ENCODE measurements around the gene WNK2.

WNK2 gene

DNA sequence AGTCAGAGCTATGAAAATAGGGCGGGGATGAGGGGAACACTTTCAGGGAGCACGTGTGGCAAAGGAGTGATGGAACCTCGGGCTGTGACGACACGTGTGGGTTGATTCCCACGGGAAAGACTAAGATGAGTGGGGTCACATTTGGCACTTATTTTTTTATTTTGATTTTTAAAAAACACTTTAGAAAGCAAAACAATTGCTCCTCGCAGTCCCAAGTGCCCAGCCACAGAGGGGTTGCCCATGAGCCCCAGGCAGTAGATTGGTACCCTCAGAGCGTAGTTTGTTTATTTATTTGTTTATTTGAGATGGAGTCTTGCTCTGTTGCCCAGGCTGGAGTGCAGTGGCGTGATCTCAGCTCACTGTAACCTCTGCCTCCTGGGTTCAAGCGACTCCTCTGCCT, 69.7 kb downstream of the WNK2 start:
- Histone ChIP-seq H3K36me3 (ENCODE audit: control insufficient read depth in 1 of 2, insufficient read depth in 2 of 2, low read length in 2 of 2) (peaks cover 13 to 54% of the 10 kb centered on the region in 2 donors), H3K9me3 (ENCODE audit: control insufficient read depth in 1 of 2, low read length in 2 of 2) (no peaks in the 10 kb centered on the region), H3K4me3 (ENCODE audit: low read depth in 1 of 2, low read length in 2 of 2) (no peak overlapping the region), H3K9ac (ENCODE audit: low read depth in 1 of 2, low read length in 2 of 2) (no peak overlapping the region), H3K27me3 (ENCODE audit: control insufficient read depth in 1 of 2, insufficient read depth in 2 of 2, low read length in 2 of 2) (no peaks in the 10 kb centered on the region), H3K27ac (ENCODE audit: low read depth, low read length) (no peak overlapping the region), H3K4me1 (ENCODE audit: control insufficient read depth in 1 of 2, insufficient read depth in 2 of 2, low read length in 2 of 2) (no peaks in the 10 kb centered on the region)

DNA sequence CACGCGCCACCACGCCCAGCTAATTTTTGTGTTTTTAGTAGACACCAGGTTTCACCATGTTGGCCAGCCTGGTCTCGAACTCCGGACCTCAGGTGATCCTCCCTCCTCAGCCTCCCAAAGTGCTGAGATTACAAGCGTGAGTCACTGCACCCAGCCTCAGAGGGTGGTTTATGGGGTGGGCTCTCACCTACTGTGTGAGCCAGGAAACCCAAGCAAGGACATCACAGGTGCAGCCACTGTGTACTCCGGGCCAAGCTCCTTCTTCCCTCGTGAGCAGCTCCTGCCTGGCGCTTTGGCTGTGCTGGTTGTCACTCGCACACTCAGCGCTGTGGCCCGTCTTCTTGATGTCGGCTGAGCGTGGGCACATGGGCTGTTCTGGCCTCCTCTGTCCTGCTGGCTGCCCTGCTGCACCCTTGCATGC, 70.1 kb downstream of the WNK2 start:
- Histone ChIP-seq H3K27me3 (ENCODE audit: control insufficient read depth in 1 of 2, insufficient read depth in 2 of 2, low read length in 2 of 2) (no peaks in the 10 kb centered on the region), H3K9ac (ENCODE audit: low read depth in 1 of 2, low read length in 2 of 2) (no peak overlapping the region), H3K27ac (ENCODE audit: low read depth, low read length) (no peak overlapping the region), H3K9me3 (ENCODE audit: control insufficient read depth in 1 of 2, low read length in 2 of 2) (no peaks in the 10 kb centered on the region), H3K4me1 (ENCODE audit: control insufficient read depth in 1 of 2, insufficient read depth in 2 of 2, low read length in 2 of 2) (no peaks in the 10 kb centered on the region), H3K4me3 (ENCODE audit: low read depth in 1 of 2, low read length in 2 of 2) (no peak overlapping the region), H3K36me3 (ENCODE audit: control insufficient read depth in 1 of 2, insufficient read depth in 2 of 2, low read length in 2 of 2) (peaks cover 13 to 53% of the 10 kb centered on the region in 2 donors)

DNA sequence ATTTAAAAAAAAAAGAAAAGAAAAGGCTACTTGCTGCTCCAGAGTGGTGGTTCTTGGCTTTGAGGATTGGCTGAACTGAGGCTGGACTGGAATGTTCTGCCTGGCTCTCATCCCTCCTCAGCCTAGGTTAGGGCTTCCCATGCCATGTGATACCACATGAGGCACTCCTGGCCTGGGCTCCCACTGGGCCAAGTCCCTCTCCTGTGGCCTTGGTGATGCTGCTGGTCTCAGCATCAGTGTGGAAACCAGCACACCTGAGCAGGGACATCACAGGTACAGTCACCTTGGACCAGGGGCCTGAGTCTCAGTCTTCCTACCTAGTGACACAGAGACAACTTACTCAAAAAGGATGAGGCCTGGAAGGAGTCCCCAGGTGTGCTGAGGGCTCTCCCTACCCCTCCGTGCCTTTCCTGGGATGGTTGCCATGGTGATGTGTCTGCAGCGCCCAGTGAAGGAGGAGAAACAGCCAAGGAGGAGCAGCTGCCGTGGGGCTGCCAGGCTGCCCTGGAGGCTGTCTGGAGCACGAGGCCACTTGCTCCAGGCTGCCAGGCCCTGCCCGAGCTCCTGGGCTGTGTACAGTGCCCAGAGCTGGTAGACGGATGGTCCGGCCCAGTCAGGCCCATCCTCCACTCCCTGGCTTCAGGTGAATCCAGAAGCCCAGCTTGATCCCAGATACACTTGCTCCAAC, 71.0 kb downstream of the WNK2 start:
- Histone ChIP-seq H3K27me3 (ENCODE audit: control insufficient read depth in 1 of 2, insufficient read depth in 2 of 2, low read length in 2 of 2) (no peaks in the 10 kb centered on the region), H3K4me3 (ENCODE audit: low read depth in 1 of 2, low read length in 2 of 2) (no peak overlapping the region), H3K27ac (ENCODE audit: low read depth, low read length) (no peak overlapping the region), H3K36me3 (ENCODE audit: control insufficient read depth in 1 of 2, insufficient read depth in 2 of 2, low read length in 2 of 2) (peaks cover 12 to 56% of the 10 kb centered on the region in 2 donors), H3K9ac (ENCODE audit: low read depth in 1 of 2, low read length in 2 of 2) (no peak overlapping the region), H3K4me1 (ENCODE audit: control insufficient read depth in 1 of 2, insufficient read depth in 2 of 2, low read length in 2 of 2) (no peaks in the 10 kb centered on the region), H3K9me3 (ENCODE audit: control insufficient read depth in 1 of 2, low read length in 2 of 2) (no peaks in the 10 kb centered on the region)

DNA sequence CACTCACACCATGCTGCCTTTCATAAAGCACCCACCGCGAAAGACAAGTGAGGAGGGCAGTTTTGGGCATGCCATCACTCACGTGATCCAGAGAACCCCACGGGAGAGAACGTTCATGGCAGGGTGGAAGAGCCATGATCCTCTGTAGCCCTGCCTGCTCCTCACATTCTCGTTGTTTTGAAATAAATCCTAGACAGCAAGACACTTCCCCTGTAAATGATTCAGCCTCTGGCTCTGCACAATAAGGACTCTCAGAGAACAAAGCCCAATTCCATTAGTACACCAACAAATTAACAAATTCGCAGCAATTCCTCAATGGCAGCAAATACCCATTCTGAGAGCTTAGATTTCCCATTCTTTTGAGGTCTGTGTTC, 71.5 kb downstream of the WNK2 start:
- no peaks in the 10 kb centered on the region for H3K27me3 ChIP-seq (ENCODE audit: control insufficient read depth in 1 of 2, insufficient read depth in 2 of 2, low read length in 2 of 2)
- peaks cover 9 to 53% of the 10 kb centered on the region in 2 donors for H3K36me3 ChIP-seq (ENCODE audit: control insufficient read depth in 1 of 2, insufficient read depth in 2 of 2, low read length in 2 of 2)
- H3K9ac ChIP-seq (ENCODE audit: low read depth in 1 of 2, low read length in 2 of 2): no peak overlapping the region
- no peaks in the 10 kb centered on the region for H3K4me1 ChIP-seq (ENCODE audit: control insufficient read depth in 1 of 2, insufficient read depth in 2 of 2, low read length in 2 of 2)
- H3K27ac ChIP-seq (ENCODE audit: low read depth, low read length): no peak overlapping the region
- no peak overlapping the region for H3K4me3 ChIP-seq (ENCODE audit: low read depth in 1 of 2, low read length in 2 of 2)
- H3K9me3 ChIP-seq (ENCODE audit: control insufficient read depth in 1 of 2, low read length in 2 of 2): no peaks in the 10 kb centered on the region

DNA sequence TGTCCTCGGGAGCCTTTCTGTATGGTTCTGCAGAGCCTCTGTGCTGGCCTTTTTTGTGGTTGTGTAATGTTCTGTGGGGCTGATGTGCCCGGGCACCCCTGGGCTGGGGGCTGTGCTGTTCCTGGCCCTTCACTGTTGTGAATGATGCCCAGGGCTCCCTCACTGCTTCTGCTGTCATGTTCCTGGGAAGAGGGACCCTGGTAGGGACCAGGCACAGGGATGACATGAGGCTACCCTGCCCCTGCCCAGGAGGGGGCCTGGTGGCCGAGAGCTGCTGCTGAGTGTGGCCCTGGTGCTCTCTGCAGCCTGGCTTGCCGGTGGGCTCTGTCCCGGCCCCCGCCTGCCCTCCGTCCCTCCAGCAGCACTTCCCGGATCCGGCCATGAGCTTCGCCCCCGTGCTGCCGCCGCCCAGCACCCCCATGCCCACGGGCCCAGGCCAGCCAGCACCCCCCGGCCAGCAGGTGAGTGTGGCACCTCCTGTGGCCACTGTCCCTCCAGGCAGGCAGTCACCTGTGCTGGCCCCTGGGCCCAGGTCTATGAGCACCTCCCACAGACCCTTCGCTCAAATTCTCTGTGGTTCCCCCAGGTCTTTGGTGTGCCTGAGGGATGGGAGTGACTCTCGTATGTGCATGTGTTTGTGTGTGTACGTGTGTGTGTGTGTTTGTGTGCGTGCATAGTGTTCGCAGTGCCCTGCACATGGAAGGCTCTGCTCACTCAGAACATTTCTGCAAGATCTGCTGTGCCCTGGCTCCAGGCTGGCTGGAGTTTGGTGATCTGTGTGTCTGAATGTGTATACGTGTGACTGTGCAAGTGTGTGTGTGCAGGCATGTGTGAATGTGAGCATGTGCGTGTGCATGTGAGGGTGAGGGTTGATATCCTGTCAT, 72.3 kb downstream of the WNK2 start:
- H3K4me1 ChIP-seq (ENCODE audit: control insufficient read depth in 1 of 2, insufficient read depth in 2 of 2, low read length in 2 of 2): no peaks in the 10 kb centered on the region
- peaks cover 9 to 53% of the 10 kb centered on the region in 2 donors for H3K36me3 ChIP-seq (ENCODE audit: control insufficient read depth in 1 of 2, insufficient read depth in 2 of 2, low read length in 2 of 2)
- H3K4me3 ChIP-seq (ENCODE audit: low read depth in 1 of 2, low read length in 2 of 2): no peak overlapping the region
- no peak overlapping the region for H3K27ac ChIP-seq (ENCODE audit: low read depth, low read length)
- no peak overlapping the region for H3K9ac ChIP-seq (ENCODE audit: low read depth in 1 of 2, low read length in 2 of 2)
- no peaks in the 10 kb centered on the region for H3K27me3 ChIP-seq (ENCODE audit: control insufficient read depth in 1 of 2, insufficient read depth in 2 of 2, low read length in 2 of 2)
- no peaks in the 10 kb centered on the region for H3K9me3 ChIP-seq (ENCODE audit: control insufficient read depth in 1 of 2, low read length in 2 of 2)

DNA sequence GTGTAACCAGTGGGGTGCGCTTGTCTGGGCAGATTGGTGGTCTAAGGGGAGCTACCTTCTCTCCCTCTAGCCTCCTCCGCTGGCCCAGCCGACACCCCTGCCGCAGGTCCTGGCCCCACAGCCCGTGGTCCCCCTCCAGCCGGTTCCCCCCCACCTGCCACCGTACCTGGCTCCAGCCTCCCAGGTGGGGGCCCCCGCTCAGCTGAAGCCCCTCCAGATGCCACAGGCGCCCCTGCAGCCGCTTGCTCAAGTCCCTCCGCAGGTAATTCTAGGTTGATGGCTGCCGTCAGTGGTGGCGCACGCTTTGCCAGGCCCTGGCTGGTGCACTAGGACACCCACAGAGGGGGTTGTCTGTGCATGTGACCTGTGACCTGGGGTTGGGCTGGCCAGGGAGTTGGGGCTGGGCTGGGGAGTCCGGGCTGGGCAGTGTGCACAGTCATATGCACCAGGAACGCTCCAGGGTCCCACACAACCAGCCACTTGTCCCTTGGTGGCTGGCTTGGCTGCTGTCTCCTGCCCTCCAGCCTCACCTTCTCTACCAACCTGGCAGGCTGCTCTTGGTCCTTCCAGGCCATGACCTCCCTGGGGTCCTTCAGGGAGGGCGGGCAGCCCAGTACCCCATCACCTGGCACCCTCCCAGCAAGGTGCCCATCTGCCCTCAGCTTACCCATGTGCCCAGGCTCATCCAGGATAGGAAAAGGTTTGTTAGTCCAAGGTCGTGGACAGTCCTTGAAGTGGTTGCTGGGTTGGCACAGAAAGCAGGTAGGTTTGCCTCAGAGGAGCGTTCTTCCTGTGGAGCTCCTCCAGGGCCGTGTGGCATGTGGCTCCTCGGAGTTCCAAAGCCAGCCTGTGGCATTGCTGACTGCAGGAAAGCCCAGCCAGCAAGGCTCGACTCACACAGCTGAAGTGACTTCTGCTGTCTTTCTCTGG, 73.2 kb downstream of the WNK2 start:
- no peak overlapping the region for H3K9ac ChIP-seq (ENCODE audit: low read depth in 1 of 2, low read length in 2 of 2)
- H3K9me3 ChIP-seq (ENCODE audit: control insufficient read depth in 1 of 2, low read length in 2 of 2): no peaks in the 10 kb centered on the region
- H3K27me3 ChIP-seq (ENCODE audit: control insufficient read depth in 1 of 2, insufficient read depth in 2 of 2, low read length in 2 of 2): no peaks in the 10 kb centered on the region

DNA sequence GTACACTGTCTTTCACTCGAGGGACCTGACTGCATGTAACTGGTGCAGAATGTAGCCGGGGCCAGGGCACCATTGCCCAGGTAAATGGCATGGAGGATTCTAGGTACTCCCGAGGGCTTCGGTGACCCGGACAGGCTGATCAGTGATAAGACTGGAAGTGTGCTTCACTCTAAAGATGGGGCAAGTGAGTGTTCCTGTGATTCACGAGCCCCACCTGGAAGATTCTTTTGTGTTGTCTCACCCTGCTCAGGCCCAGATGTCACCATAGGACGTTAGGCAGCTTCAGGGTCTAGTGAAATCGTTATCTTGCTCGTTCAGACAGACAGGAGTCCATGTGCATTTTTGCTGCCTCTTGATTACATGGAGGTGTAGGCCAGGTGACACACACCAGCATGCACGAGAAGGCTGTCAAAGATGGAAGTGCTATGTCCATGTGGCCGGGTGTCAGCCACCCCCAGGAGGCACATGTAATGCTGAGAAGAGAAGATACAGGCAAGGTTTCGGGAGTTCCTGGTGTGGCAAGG, 73.9 kb downstream of the WNK2 start:
- no peaks in the 10 kb centered on the region for H3K9me3 ChIP-seq (ENCODE audit: control insufficient read depth in 1 of 2, low read length in 2 of 2)
- H3K36me3 ChIP-seq (ENCODE audit: control insufficient read depth in 1 of 2, insufficient read depth in 2 of 2, low read length in 2 of 2): peaks cover 9 to 51% of the 10 kb centered on the region in 2 donors
- no peaks in the 10 kb centered on the region for H3K27me3 ChIP-seq (ENCODE audit: control insufficient read depth in 1 of 2, insufficient read depth in 2 of 2, low read length in 2 of 2)
- H3K9ac ChIP-seq (ENCODE audit: low read depth in 1 of 2, low read length in 2 of 2): no peak overlapping the region
- H3K27ac ChIP-seq (ENCODE audit: low read depth, low read length): no peak overlapping the region
- no peak overlapping the region for H3K4me3 ChIP-seq (ENCODE audit: low read depth in 1 of 2, low read length in 2 of 2)
- peaks cover 7 to 10% of the 10 kb centered on the region in 2 donors for H3K4me1 ChIP-seq (ENCODE audit: control insufficient read depth in 1 of 2, insufficient read depth in 2 of 2, low read length in 2 of 2)

More for the DNA sequence above, 73.2 kb downstream of the WNK2 start:
- H3K36me3 ChIP-seq (ENCODE audit: control insufficient read depth in 1 of 2, insufficient read depth in 2 of 2, low read length in 2 of 2): peaks cover 9 to 57% of the 10 kb centered on the region in 2 donors
- H3K4me3 ChIP-seq (ENCODE audit: low read depth in 1 of 2, low read length in 2 of 2): no peak overlapping the region
- H3K27ac ChIP-seq (ENCODE audit: low read depth, low read length): no peak overlapping the region
- H3K4me1 ChIP-seq (ENCODE audit: control insufficient read depth in 1 of 2, insufficient read depth in 2 of 2, low read length in 2 of 2): peaks cover under 1 to 5% of the 10 kb centered on the region in 2 donors

DNA sequence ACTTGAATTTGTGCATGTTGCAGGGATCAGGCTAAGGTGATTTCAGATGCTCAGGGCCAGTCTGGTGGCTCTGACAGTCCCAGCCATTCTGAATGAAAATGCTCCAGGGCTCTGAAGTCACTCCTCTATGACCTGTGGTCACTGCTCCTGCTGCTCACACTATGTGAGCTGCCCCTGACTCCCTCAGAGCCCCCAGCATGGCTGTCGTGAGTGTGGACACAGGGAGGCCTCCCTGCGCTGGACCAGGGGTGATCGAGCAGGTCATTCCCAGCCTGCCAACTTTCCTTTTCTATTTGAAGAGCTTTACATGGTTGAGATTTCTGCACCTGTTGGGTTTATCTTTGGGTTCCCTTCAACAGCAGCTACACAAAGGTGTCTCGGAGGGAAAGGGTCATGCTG, 74.5 kb downstream of the WNK2 start:
- no peaks in the 10 kb centered on the region for H3K27me3 ChIP-seq (ENCODE audit: control insufficient read depth in 1 of 2, insufficient read depth in 2 of 2, low read length in 2 of 2)
- H3K36me3 ChIP-seq (ENCODE audit: control insufficient read depth in 1 of 2, insufficient read depth in 2 of 2, low read length in 2 of 2): peaks cover 7 to 45% of the 10 kb centered on the region in 2 donors
- no peak overlapping the region for H3K27ac ChIP-seq (ENCODE audit: low read depth, low read length)
- H3K9ac ChIP-seq (ENCODE audit: low read depth in 1 of 2, low read length in 2 of 2): no peak overlapping the region
- H3K4me1 ChIP-seq (ENCODE audit: control insufficient read depth in 1 of 2, insufficient read depth in 2 of 2, low read length in 2 of 2): peaks cover 11 to 15% of the 10 kb centered on the region in 2 donors
- no peaks in the 10 kb centered on the region for H3K9me3 ChIP-seq (ENCODE audit: control insufficient read depth in 1 of 2, low read length in 2 of 2)
- H3K4me3 ChIP-seq (ENCODE audit: low read depth in 1 of 2, low read length in 2 of 2): no peak overlapping the region

DNA sequence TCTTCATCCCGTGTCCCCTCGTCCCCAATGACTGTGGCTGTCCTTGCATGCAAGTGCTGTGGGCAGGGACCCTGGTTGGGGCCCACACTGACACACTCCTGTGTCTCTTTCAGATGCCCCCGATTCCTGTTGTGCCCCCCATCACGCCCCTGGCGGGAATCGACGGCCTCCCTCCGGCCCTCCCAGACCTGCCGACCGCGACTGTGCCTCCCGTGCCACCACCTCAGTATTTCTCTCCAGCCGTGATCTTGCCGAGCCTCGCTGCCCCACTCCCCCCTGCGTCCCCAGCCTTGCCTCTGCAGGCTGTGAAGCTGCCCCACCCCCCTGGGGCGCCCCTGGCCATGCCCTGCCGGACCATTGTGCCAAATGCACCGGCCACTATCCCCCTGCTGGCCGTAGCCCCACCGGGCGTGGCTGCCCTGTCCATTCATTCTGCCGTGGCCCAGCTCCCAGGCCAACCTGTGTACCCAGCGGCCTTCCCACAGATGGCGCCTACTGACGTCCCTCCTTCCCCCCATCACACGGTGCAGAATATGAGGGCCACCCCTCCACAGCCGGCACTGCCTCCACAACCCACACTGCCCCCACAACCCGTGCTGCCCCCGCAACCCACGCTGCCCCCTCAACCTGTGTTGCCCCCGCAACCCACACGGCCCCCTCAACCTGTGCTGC, 75.0 kb downstream of the WNK2 start:
- Histone ChIP-seq H3K36me3 (ENCODE audit: control insufficient read depth in 1 of 2, insufficient read depth in 2 of 2, low read length in 2 of 2) (peaks cover 6 to 44% of the 10 kb centered on the region in 2 donors), H3K9me3 (ENCODE audit: control insufficient read depth in 1 of 2, low read length in 2 of 2) (no peaks in the 10 kb centered on the region), H3K4me1 (ENCODE audit: control insufficient read depth in 1 of 2, insufficient read depth in 2 of 2, low read length in 2 of 2) (peaks cover 11 to 15% of the 10 kb centered on the region in 2 donors), H3K27ac (ENCODE audit: low read depth, low read length) (no peak overlapping the region), H3K27me3 (ENCODE audit: control insufficient read depth in 1 of 2, insufficient read depth in 2 of 2, low read length in 2 of 2) (no peaks in the 10 kb centered on the region), H3K9ac (ENCODE audit: low read depth in 1 of 2, low read length in 2 of 2) (no peak overlapping the region), H3K4me3 (ENCODE audit: low read depth in 1 of 2, low read length in 2 of 2) (no peak overlapping the region)
